Activated naive CD8-positive, alpha-beta T cell treated with anti-CD3 and anti-CD28 coated beads, Interleukin-2, amount 50 U/mL, for 24 hours (primary cell): Measurements from ENCODE around the gene LDLRAD3.

ENCODE experiments used
- ATAC-seq: fragments of 150-1000 bp; cut with Tn5 transposase; one replicate; pipeline ENCODE4 v1.10.0; 2021
- DNase-seq: peaks from one replicate; pipeline ENCODE4 v3.0.0; 2021
- H3K27ac Mint-ChIP-seq: one replicate; pipeline ENCODE4 v1.8.0; 2021; ENCODE audit warnings: mild to moderate bottlenecking, mixed read lengths
- H3K27me3 Mint-ChIP-seq: one replicate; pipeline ENCODE4 v1.8.0; 2021; ENCODE audit warnings: mixed read lengths
- H3K36me3 Mint-ChIP-seq: one replicate; pipeline ENCODE4 v1.8.0; 2021; ENCODE audit warnings: low read depth, mixed read lengths
- H3K4me1 Mint-ChIP-seq: one replicate; pipeline ENCODE4 v1.8.0; 2021; ENCODE audit warnings: mixed read lengths
- H3K4me3 Mint-ChIP-seq: one replicate; pipeline ENCODE4 v1.8.0; 2021; ENCODE audit warnings: mild to moderate bottlenecking, moderate library complexity, mixed read lengths
- H3K9me3 Mint-ChIP-seq: one replicate; pipeline ENCODE4 v1.8.0; 2021; ENCODE audit warnings: mixed read lengths

The LDLRAD3 gene

DNA sequence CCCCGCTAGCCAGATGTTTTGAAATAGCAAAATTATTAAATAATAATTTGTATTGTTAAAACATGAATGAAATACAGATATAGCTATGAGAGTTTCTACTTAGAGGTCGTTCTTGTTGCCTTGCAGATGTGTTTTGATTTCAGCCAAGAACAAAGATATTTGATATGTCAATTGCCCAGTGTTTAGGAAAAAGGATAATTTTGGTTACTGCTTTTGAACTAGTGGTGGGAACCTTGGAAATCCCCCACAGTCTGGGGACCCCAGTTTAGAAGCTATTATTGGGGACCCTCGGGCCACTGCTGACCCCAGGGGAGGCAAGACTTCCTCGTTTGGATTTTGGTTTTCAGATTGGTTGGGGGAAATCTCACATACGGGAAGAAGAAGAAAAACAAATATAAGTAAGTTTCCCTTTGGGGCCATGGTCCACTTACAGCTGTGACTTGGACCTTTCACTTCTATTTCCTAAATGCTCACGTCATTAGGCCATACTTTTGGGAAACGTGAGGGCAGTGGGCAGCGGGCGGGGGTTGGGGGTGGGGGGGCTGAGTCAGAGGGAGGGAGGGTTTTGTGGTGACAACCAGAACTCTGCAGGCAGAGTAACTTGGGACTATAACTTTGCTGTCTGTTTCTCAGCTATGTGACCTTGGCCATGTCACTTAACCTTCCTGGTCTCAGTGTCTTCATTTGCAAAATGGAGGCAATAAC lies 37.0 kb downstream of the LDLRAD3 start:
- ATAC-seq (no peak), DNase-seq (no peak)
- Mint-ChIP-seq H3K4me1 (no peaks in the 10 kb centered on the region), H3K27ac (no peak overlapping the region), H3K4me3 (no peak overlapping the region), H3K27me3 (peaks cover 2% of the 10 kb centered on the region), H3K9me3 (peaks cover 4% of the 10 kb centered on the region), H3K36me3 (no peaks in the 10 kb centered on the region)

DNA sequence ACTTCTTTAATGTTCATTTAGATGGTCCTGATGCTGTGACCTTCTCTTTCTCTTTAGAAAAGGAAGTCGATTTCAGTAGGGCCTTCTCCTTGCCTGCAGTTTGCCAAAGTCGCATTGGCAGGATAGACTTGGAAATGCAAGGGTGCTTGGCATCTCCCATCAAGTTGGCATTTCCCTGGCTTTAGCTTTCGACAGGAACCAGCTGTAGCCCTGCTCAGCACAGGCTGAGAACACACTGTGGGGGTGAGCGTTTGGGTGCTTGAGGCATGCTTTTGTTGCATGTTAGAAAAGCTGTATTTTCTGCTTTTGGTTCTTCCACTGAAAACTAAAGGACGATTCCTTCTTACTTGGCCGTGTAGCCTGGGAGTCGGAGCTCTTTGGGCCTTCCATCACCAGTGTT lies 37.7 kb downstream of the LDLRAD3 start:
- H3K4me3 Mint-ChIP-seq, result no peak overlapping the region
- ATAC-seq, result no peak
- peaks cover 2% of the 10 kb centered on the region for H3K27me3 Mint-ChIP-seq
- DNase-seq, result no peak
- H3K4me1 Mint-ChIP-seq, result no peaks in the 10 kb centered on the region
- H3K36me3 Mint-ChIP-seq, result no peaks in the 10 kb centered on the region
- no peaks in the 10 kb centered on the region for H3K9me3 Mint-ChIP-seq
- no peak overlapping the region for H3K27ac Mint-ChIP-seq

DNA sequence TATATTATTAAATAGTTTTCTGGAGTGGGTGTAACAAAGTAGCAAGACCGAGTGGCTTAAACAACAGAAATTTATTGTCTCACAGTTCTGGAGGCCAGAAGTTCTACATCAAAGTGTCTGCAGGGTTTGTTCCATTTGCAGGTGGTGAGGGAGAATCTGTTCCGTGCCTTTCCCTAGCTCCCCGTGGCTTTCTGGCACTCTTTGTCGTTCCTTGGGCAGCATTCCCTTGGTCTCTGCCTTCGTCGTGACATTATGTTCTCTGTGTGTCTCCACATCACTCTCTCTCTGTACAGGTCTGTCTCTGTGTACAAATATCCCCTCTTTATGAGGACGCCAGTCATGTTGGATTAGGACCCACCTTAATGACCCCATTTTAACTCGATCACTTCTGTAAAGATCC lies 38.2 kb downstream of the LDLRAD3 start:
- peaks cover 2% of the 10 kb centered on the region for H3K27me3 Mint-ChIP-seq
- ATAC-seq, result no peak
- DNase-seq, result no peak
- no peaks in the 10 kb centered on the region for H3K9me3 Mint-ChIP-seq
- H3K4me1 Mint-ChIP-seq, result no peaks in the 10 kb centered on the region
- no peak overlapping the region for H3K4me3 Mint-ChIP-seq
- H3K36me3 Mint-ChIP-seq, result no peaks in the 10 kb centered on the region
- H3K27ac Mint-ChIP-seq, result no peak overlapping the region

DNA sequence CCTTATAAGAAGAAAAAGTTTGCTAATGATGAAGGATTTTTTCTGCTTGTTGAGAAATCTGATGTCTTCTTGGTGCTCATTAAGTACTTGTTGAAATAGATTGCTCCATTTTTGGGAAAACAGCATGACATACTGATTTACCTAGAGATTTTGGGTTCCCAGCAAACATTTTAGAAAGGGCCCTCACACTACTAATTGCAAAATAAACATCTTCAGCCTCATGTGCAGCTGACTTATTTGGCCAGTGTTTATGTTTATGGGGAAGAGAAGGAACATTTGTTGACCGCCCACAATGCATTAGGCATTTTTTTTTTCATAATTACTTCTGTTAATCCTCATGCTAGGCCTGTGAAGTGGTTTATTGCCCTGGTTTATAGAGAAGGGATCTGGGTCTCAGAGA lies 40.1 kb downstream of the LDLRAD3 start:
- ATAC-seq (no peak), DNase-seq (no peak)
- no peak overlapping the region for H3K4me3 Mint-ChIP-seq
- H3K9me3 Mint-ChIP-seq, result no peaks in the 10 kb centered on the region
- H3K27ac Mint-ChIP-seq, result no peak overlapping the region
- no peaks in the 10 kb centered on the region for H3K36me3 Mint-ChIP-seq
- H3K4me1 Mint-ChIP-seq, result no peaks in the 10 kb centered on the region
- H3K27me3 Mint-ChIP-seq, result peaks cover 7% of the 10 kb centered on the region

DNA sequence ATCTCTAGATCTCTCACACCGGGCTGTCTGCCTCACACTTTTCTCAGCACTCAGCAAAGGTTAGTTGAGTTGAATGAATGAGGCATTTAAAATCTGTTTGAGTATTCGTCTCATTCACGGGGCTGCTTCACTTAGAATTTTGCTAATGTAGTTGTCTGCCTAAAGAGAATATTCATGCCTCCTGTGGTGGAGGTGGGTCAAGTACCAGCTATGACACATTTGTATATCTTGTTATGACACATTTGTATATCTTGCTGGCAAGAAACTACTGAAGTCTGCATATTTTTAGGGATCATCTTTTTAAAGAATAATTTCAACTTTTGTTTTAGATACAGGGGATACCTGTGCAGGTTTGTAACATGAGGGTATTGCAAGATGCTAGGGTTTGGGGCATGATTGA lies 43.1 kb downstream of the LDLRAD3 start:
- Mint-ChIP-seq H3K27me3 (peaks cover 13% of the 10 kb centered on the region), H3K27ac (no peak overlapping the region), H3K9me3 (no peaks in the 10 kb centered on the region), H3K4me1 (no peaks in the 10 kb centered on the region), H3K36me3 (no peaks in the 10 kb centered on the region), H3K4me3 (no peak overlapping the region)
- DNase-seq (no peak), ATAC-seq (no peak)

DNA sequence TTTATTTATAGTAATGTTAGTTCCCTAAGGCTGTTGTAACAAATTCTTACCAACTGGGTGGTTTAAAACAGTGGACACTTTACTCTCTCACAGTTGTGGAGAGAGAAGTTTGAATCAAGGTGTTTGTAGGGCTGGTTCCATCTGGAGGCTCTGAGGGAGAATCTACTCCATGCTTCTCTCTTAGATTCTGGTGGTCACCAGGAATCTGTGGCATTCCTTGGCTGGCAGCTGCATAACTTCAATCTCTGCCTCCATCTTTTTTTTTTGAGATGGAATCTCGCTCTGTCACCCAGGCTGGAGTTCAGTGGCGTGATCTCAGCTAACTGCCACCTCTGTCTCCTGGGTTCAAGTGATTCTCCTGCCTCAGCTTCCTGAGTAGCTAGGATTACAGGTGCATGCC lies 46.3 kb downstream of the LDLRAD3 start:
- Mint-ChIP-seq H3K4me1 (no peaks in the 10 kb centered on the region), H3K27me3 (peaks cover 12% of the 10 kb centered on the region), H3K36me3 (no peaks in the 10 kb centered on the region), H3K4me3 (no peak overlapping the region), H3K9me3 (no peaks in the 10 kb centered on the region), H3K27ac (no peak overlapping the region)
- no peak for ATAC-seq
- DNase-seq, result no peak

DNA sequence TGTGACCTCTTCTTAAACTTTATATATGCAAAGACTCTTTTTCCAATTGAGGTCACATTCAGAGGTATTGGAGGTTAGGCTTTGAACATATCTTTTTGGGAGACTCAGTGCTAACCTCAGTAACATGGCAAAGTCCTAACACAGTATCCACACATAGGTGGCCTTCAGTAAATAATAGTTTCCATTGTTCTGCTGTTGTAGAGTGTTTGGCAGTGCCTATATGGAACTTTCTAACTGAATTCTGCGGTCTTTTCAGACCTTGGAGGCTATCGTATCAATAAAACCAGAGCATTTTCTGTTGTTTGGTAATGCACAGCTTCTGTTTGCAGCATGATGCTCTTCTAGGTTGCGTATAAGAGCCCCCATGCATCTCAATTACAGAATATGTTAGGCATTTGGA lies 47.0 kb downstream of the LDLRAD3 start:
- H3K27ac Mint-ChIP-seq, result no peak overlapping the region
- H3K9me3 Mint-ChIP-seq, result no peaks in the 10 kb centered on the region
- no peak for DNase-seq
- no peak overlapping the region for H3K4me3 Mint-ChIP-seq
- H3K36me3 Mint-ChIP-seq, result no peaks in the 10 kb centered on the region
- no peak for ATAC-seq
- no peaks in the 10 kb centered on the region for H3K4me1 Mint-ChIP-seq
- H3K27me3 Mint-ChIP-seq, result peaks cover 12% of the 10 kb centered on the region

DNA sequence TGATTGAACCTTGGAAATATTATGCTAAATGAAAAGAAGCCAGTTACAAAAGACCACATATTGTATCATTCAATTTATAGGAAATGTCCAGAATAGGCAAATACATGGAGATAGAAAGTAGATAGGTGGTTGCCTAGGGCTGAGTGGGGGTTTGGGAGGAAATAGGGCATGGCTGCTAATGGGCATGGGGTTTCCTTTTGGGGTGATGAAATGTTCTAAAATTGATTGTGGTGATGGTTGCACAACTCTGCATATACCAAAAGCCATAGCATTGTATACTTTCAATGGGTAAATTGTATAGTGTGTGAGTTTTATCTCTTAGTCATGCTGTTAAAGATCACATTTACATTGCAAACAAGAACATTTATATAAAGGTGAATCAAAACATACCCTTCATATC lies 48.7 kb downstream of the LDLRAD3 start:
- DNase-seq, result no peak
- Mint-ChIP-seq H3K4me3 (no peak overlapping the region), H3K27ac (no peak overlapping the region), H3K36me3 (no peaks in the 10 kb centered on the region), H3K9me3 (no peaks in the 10 kb centered on the region), H3K4me1 (no peaks in the 10 kb centered on the region), H3K27me3 (peaks cover 12% of the 10 kb centered on the region)
- no peak for ATAC-seq

DNA sequence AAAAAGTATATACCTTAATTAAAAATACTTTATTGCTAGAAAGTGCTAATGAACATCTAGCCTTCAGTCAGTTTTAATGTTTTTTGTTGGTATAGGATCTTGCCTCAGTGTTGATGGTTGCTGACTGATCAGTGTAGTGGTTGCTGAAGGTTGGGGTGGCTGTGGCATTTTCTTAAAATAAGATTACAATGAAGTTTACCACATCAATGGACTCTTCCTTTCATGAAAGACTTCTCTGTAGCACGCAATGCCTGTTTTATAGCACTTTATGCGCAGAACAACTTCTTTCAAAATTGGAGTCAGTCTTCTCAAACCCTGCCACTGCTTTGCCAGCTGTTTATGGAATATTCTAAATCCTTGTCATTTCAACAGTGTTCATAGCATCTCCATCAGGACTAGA lies 50.6 kb downstream of the LDLRAD3 start:
- ATAC-seq, result no peak
- DNase-seq, result no peak
- Mint-ChIP-seq H3K36me3 (no peaks in the 10 kb centered on the region), H3K4me1 (no peaks in the 10 kb centered on the region), H3K9me3 (no peaks in the 10 kb centered on the region), H3K27ac (no peak overlapping the region), H3K4me3 (no peak overlapping the region), H3K27me3 (peaks cover 7% of the 10 kb centered on the region)

DNA sequence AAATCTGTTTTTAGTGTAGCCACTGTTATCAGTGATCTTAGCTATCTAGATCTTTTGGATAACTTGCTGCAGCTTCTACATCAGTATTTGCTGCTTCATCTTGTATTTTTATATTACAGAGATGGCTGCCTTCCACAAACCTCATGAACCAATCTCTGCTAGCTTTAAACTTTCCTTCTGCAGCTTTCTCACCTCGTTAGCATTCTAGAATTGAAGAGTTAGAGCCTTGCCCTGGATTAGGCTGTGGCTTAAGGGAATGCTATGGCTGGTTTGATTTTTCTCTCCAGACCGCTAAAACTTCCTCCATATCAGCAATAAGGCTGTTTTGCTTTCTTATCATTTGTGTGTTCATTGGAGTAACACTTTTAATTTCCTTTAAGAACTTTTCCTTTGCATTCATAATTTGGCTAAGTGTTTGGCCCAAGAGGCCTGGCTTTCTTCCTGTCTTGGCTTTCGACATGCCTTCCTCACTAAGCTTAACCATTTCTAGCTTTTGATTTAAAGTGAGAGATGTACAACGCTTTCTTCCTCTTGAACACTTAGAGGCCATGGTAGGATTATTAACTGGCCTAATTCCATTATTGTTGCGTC lies 51.9 kb downstream of the LDLRAD3 start:
- H3K4me3 Mint-ChIP-seq, result no peak overlapping the region
- no peaks in the 10 kb centered on the region for H3K9me3 Mint-ChIP-seq
- H3K4me1 Mint-ChIP-seq, result no peaks in the 10 kb centered on the region
- no peak for ATAC-seq
- no peak overlapping the region for H3K27ac Mint-ChIP-seq
- no peak for DNase-seq
- peaks cover 7% of the 10 kb centered on the region for H3K27me3 Mint-ChIP-seq
- no peaks in the 10 kb centered on the region for H3K36me3 Mint-ChIP-seq

DNA sequence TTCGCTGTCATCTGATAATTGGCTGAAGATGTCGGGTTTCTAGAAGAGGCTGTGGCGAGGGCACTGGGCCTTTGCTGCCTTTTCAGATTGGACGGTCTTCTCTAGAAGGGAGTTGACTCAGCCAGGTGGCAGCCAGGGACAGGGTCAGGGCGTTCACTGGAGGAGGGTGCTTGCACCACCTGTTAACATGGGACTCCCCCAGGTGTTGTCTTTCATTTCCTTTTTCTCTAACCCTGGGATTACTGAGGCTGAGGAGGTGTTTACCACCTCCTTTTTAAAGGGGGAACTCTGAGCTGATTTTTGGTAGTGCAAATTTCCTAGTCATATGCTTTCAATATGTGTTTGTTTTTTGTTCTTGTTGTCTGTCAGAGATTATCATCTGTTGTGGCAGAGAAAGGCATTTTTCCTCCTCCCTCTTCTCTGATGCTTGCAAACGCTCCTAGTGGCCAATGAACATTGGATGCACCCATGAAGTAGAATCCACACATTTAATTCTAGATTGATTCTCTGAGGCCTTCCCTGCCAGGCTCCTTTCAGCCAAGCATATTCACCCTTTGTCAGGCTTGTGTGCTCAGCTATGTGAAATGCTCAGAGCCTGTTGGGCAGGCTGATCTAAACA lies 54.1 kb downstream of the LDLRAD3 start:
- ATAC-seq, result no peak
- Mint-ChIP-seq H3K4me3 (no peak overlapping the region), H3K27ac (no peak overlapping the region), H3K9me3 (no peaks in the 10 kb centered on the region), H3K36me3 (no peaks in the 10 kb centered on the region), H3K4me1 (no peaks in the 10 kb centered on the region), H3K27me3 (peaks cover 3% of the 10 kb centered on the region)
- no peak for DNase-seq

DNA sequence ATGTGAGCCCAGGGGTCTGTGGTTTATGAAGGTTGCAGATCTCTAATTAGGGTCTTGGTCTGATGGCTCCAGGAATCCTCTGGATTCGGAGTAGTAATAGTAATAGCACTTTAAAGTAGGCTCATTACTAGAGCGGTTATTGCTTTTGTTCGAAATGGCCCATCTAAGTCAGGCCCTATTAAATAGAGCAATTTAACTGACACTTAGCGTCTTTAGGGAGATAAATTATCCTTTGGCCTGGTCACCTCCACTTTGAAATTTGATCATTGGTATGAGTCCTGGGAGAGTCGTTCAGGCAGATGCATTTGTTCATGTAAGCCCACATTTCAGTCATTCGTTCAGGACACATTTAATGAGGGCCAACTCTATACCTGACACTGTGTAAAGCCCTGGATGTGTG lies 54.8 kb downstream of the LDLRAD3 start:
- no peaks in the 10 kb centered on the region for H3K9me3 Mint-ChIP-seq
- H3K27me3 Mint-ChIP-seq, result peaks cover 3% of the 10 kb centered on the region
- DNase-seq (no peak), ATAC-seq (no peak)
- no peaks in the 10 kb centered on the region for H3K4me1 Mint-ChIP-seq
- no peak overlapping the region for H3K27ac Mint-ChIP-seq
- H3K36me3 Mint-ChIP-seq, result no peaks in the 10 kb centered on the region
- H3K4me3 Mint-ChIP-seq, result no peak overlapping the region

DNA sequence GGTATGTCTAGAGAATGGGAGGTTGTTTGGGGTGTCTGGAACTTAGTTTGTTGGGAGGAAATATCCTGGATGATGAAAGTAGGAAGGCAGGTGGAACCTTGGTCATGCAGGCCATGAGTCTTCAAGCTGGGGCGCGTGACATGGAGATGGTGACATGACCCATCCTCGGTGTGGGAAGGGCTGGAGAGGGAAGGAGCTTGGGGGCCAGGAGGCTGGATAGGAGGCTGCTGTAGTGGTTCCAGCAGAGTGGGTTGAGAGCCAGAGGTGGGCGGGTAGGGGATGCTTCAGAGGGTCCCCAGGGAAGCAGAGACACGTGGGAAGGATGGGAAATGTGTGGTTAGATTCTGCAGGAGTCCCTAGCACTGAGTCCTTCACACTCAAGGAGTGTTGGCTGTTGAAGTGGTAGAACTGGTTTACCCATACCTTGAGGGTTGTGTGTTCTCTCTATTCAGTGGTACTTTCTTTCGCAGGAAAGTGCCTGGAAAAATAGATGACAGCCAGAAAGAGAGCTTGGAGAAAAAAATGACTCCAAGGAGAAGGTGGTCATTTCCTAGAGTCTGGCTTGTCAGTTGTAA lies 56.8 kb downstream of the LDLRAD3 start:
- ATAC-seq (no peak), DNase-seq (no peak)
- no peak overlapping the region for H3K27ac Mint-ChIP-seq
- no peak overlapping the region for H3K4me3 Mint-ChIP-seq
- no peaks in the 10 kb centered on the region for H3K4me1 Mint-ChIP-seq
- H3K9me3 Mint-ChIP-seq, result no peaks in the 10 kb centered on the region
- peaks cover 2% of the 10 kb centered on the region for H3K27me3 Mint-ChIP-seq
- no peaks in the 10 kb centered on the region for H3K36me3 Mint-ChIP-seq

DNA sequence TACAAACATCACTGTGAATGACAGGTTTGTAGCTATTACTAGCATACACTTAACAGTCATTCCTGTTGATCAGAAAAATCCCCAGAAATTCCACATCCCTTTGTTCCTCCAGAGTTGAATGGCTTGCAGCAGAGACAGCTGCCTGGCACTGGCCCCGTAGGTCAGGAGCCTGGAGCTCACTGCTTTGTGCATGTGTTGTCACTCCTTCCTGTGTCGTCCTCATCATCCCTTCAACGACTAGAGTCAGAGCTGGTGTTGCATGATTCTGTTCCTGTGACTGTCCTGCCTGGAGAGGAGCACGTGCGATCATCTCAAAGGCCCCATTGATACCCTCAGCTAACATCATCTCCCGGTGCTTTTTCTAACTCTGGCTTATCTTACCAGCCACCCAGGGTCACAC lies 58.3 kb downstream of the LDLRAD3 start:
- no peaks in the 10 kb centered on the region for H3K4me1 Mint-ChIP-seq
- no peaks in the 10 kb centered on the region for H3K36me3 Mint-ChIP-seq
- peaks cover 2% of the 10 kb centered on the region for H3K27me3 Mint-ChIP-seq
- DNase-seq (no peak), ATAC-seq (no peak)
- no peak overlapping the region for H3K4me3 Mint-ChIP-seq
- H3K27ac Mint-ChIP-seq, result no peak overlapping the region
- H3K9me3 Mint-ChIP-seq, result no peaks in the 10 kb centered on the region

DNA sequence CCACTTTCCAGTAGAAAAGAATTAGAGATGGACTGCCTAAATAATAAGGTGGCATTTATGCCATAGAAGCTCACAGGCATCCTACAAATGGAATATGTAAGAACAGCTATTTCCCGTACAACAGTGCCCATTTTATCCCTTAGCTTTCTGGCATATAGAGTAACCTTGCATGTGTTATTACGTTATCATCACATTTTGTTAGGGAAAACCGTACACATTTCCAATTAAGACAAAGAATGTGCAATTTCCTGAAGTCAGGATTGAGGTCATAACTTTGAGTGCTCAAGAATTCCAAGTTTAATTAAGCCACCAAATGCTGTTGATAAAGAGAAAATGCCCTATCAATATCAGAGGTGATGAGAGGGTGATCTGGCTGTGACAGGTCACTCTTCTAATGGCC lies 58.9 kb downstream of the LDLRAD3 start:
- peaks cover 2% of the 10 kb centered on the region for H3K27me3 Mint-ChIP-seq
- H3K4me1 Mint-ChIP-seq, result no peaks in the 10 kb centered on the region
- H3K9me3 Mint-ChIP-seq, result no peaks in the 10 kb centered on the region
- ATAC-seq (no peak), DNase-seq (no peak)
- H3K27ac Mint-ChIP-seq, result no peak overlapping the region
- H3K36me3 Mint-ChIP-seq, result no peaks in the 10 kb centered on the region
- no peak overlapping the region for H3K4me3 Mint-ChIP-seq
